ENCODE results near the gene HSPA5.

The HSPA5 gene

GRCh38 chr9:125189361-125190289 lies 51.5 kb downstream of the HSPA5 start, which contains the start of gene PPP6C:
Gene PPP6C (minus strand): TSS chr9:125189803. CDS start chr9:125189718, 85 bp downstream.
- peak within 1 kb of the TSS; percentile 79 for H3K9ac ChIP-seq (ENCODE audit: low read depth, low read length)
- peak within 1 kb of the TSS; percentile 93 for H2AFZ ChIP-seq (ENCODE audit: low read depth, low read length)
- H3K4me2 ChIP-seq (ENCODE audit: insufficient read depth, low read length), result peak within 1 kb of the TSS; percentile 88
- peak within 1 kb of the TSS; percentile 81 to 95 for H3K4me3 ChIP-seq (ENCODE audit: low read depth in 1 of 2, low read length in 2 of 2)
- peaks cover 2% of the 10 kb centered on the region; the same call in 1 of the 2 replicates for H3K36me3 ChIP-seq (ENCODE audit: insufficient read depth, low read length)
- DNase-seq (peak; percentile 96), ATAC-seq (ENCODE audit: insufficient read depth, low read depth) (peak; percentile 96)
- peaks cover 60% of the 10 kb centered on the region for H3K79me2 ChIP-seq (ENCODE audit: insufficient read depth, low read length)
- no peaks in the 10 kb centered on the region for H3K27me3 ChIP-seq (ENCODE audit: insufficient read depth, low read length, poor library complexity)
- H3K4me1 ChIP-seq (ENCODE audit: insufficient read depth, low read length), result peaks cover 28% of the 10 kb centered on the region
- no peak for TF ChIP-seq EZH2 (IDR thresholded peaks at IDR 0.05; ENCODE audit: borderline replicate concordance, low read depth, low read length, severe bottlenecking)
- peak; percentile 75 for TF ChIP-seq CTCF (IDR thresholded peaks at IDR 0.05; ENCODE audit: borderline replicate concordance, extremely low read depth, low read length, poor library complexity, severe bottlenecking)
- peak within 1 kb of the TSS; percentile 79 for H3K27ac ChIP-seq (ENCODE audit: low read length)
- no peaks in the 10 kb centered on the region for H3K9me3 ChIP-seq (ENCODE audit: insufficient read depth, low read length, severe bottlenecking)
- 0 out of 2 replicates have a peak, but pooled peaks cover 4% of the 10 kb centered on the region for H4K20me1 ChIP-seq (ENCODE audit: insufficient read depth, low read length)

DNA sequence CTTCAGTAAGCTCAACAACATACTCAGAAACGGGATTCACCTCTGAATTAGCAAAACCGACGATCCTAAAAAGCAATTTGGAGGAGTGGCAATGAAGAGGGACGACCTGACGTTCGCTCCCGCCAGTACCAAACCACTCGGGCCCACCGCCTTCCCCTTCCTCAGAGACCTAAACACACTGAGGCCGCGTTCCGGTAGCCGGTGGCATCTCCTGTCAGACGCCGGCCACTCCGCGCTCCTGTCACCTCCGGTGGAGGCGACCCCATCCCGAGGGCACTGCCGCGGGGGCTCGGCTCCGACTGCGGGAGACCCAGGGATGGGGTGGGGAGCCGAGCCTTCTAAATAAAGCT lies 52.2 kb downstream of the HSPA5 start:
- Histone ChIP-seq H3K9me3 (ENCODE audit: insufficient read depth, low read length, severe bottlenecking) (no peaks in the 10 kb centered on the region), H3K36me3 (ENCODE audit: insufficient read depth, low read length) (peaks cover 3% of the 10 kb centered on the region), H3K79me2 (ENCODE audit: insufficient read depth, low read length) (peaks cover 66% of the 10 kb centered on the region), H3K4me3 (ENCODE audit: low read depth in 1 of 2, low read length in 2 of 2) (peak overlapping the region; percentile 81 to 95; a peak in 3 of 4 replicates), H3K27ac (ENCODE audit: low read length) (peak overlapping the region; percentile 79), H4K20me1 (ENCODE audit: insufficient read depth, low read length) (peaks cover 8% of the 10 kb centered on the region; the same call in 1 of the 2 replicates), H2AFZ (ENCODE audit: low read depth, low read length) (peak overlapping the region; percentile 93), H3K27me3 (ENCODE audit: insufficient read depth, low read length, poor library complexity) (no peaks in the 10 kb centered on the region), H3K4me2 (ENCODE audit: insufficient read depth, low read length) (peak overlapping the region; percentile 88), H3K4me1 (ENCODE audit: insufficient read depth, low read length) (peaks cover 28% of the 10 kb centered on the region), H3K9ac (ENCODE audit: low read depth, low read length) (peak overlapping the region; percentile 79)
- DNase-seq (peak; percentile 30), ATAC-seq (ENCODE audit: insufficient read depth, low read depth) (peak; percentile 18)
- TF ChIP-seq EZH2 (IDR thresholded peaks at IDR 0.05; ENCODE audit: borderline replicate concordance, low read depth, low read length, severe bottlenecking) (no peak), CTCF (IDR thresholded peaks at IDR 0.05; ENCODE audit: borderline replicate concordance, extremely low read depth, low read length, poor library complexity, severe bottlenecking) (no peak)
